Astrocyte (in vitro differentiated cells and primary cell): ENCODE data around the gene NAGLU.

Experiments
- EZH2 ChIP-seq: IDR thresholded peaks from 2 replicates; pipeline ENCODE4 v1.6.1; 2012; ENCODE audit warnings: mild to moderate bottlenecking, low read length, inconsistent platforms; ENCODE audit not compliant: insufficient read depth
- TF ChIP-seq, protein P1 (sequence below): IDR thresholded peaks from 2 replicates; pipeline ENCODE4 v1.5.1; 2011; ENCODE audit warnings: low read depth, mild to moderate bottlenecking, inconsistent platforms, low read length, moderate library complexity; ENCODE audit not compliant: insufficient read depth

DNA sequence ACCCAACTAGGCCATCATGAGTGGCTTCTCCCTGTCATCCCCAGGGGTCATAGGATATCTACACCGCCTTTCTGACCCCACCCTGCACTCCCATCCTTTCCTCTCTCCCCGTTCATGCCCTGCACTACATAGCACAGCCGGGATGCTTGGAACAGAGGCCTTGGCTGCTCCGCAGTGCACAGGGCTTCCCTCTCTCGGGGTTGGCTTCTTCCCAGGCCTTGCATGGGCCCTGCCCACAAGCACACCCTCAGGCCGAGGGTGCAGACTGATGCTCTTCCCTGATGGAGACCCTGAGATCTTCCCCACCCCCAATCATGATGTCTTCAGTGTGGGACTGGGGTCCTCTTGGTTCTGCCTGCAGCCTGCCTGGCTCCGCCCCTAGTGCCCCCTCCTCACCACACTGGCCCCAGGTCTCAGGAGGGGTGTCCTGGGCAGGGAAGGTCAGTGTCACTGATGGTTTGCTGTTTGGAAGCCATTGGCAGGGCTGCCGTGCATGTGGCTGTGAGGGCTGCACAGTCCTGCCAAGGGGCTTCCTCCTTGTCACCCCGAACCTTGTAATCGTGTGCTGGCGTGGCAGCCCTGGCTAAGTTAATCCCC is 14.3 kb upstream of the NAGLU start:
- TF ChIP-seq, protein P1, sequence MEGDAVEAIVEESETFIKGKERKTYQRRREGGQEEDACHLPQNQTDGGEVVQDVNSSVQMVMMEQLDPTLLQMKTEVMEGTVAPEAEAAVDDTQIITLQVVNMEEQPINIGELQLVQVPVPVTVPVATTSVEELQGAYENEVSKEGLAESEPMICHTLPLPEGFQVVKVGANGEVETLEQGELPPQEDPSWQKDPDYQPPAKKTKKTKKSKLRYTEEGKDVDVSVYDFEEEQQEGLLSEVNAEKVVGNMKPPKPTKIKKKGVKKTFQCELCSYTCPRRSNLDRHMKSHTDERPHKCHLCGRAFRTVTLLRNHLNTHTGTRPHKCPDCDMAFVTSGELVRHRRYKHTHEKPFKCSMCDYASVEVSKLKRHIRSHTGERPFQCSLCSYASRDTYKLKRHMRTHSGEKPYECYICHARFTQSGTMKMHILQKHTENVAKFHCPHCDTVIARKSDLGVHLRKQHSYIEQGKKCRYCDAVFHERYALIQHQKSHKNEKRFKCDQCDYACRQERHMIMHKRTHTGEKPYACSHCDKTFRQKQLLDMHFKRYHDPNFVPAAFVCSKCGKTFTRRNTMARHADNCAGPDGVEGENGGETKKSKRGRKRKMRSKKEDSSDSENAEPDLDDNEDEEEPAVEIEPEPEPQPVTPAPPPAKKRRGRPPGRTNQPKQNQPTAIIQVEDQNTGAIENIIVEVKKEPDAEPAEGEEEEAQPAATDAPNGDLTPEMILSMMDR: no peak
- TF ChIP-seq EZH2: no peak
